ENCODE data around the gene TMEM212.

- TF ChIP-seq EZH2 (IDR thresholded peaks at IDR 0.05) (no peak), POLR2AphosphoS5 (IDR thresholded peaks at IDR 0.05; ENCODE audit: borderline replicate concordance, low read depth, low read length) (no peak)
Measured at GRCh38 chr3:171815973-171816595, 27.1 kb upstream of the TMEM212 start.

Data from SK-N-MC (cell line).